Thyroid gland (tissue), 4 donors: ENCODE results near the gene VWC2. TPM values are rescaled to one million over a fixed set of nuclear protein-coding genes. Genes with fewer than 3 reads are reported as not detected.

Source experiments
- DNase-seq, 2 donors: peaks; one replicate each; pipeline ENCODE4 v3.0.0-alpha.2; 2019
- H3K27ac ChIP-seq, 3 donors: fragments of 200-600 bp; sonication (generic); 1 replicate in 2 of 3; 2 replicates in 1 of 3; pipeline ENCODE4 v1.5.1; 2016 to 2019; ENCODE audit warnings: mild to moderate bottlenecking in 1 of 3, moderate library complexity in 1 of 3
- H3K27me3 ChIP-seq: fragments of 200-600 bp; sonication (generic); one replicate; pipeline ENCODE4 v1.5.1; 2019
- H3K36me3 ChIP-seq, 2 donors: fragments of 200-600 bp; sonication (generic); one replicate each; pipeline ENCODE4 v1.5.1; 2016 to 2019
- H3K4me1 ChIP-seq, 2 donors: fragments of 200-600 bp; sonication (generic); one replicate each; pipeline ENCODE4 v1.5.1; 2017 to 2019
- H3K4me3 ChIP-seq, 3 donors: fragments of 200-600 bp; sonication (generic); replicated peaks in 1 of 3; 1 replicate in 2 of 3; 2 replicates in 1 of 3; pipeline ENCODE4 v1.5.1; 2016; ENCODE audit warnings: mild to moderate bottlenecking in 1 of 3
- H3K9me3 ChIP-seq: fragments of 200-600 bp; sonication (generic); one replicate; pipeline ENCODE4 v1.5.1; 2017
- CTCF ChIP-seq, 6 experiments: fragments of 200-600 bp in 3 of 6; fragments of 450-650 bp in 3 of 6; sonication (generic) in 3 of 6; IDR thresholded peaks; one replicate each; pipeline ENCODE4 v1.5.1; 2016 to 2019; ENCODE audit warnings: antibody characterized with exemption in 6 of 6, mild to moderate bottlenecking in 2 of 6, inconsistent platforms in 1 of 6, moderate library complexity in 1 of 6
- POLR2A ChIP-seq, 2 donors: fragments of 450-650 bp; IDR thresholded peaks; one replicate each; pipeline ENCODE4 v1.6.1; 2017; ENCODE audit warnings: antibody characterized with exemption in 2 of 2, mild to moderate bottlenecking in 2 of 2, moderate library complexity in 1 of 2
- WGBS, 2 donors: methylation state at CpG; one replicate each; pipeline ENCODE4 v1.1.5; 2017; 5-methylcytosine and 5-hydroxymethylcytosine counted together
- intact Hi-C: fragments of 100-400 bp; cut with DNase I; formaldehyde crosslinking; loops from one replicate; pipeline ENCODE4 v1.15.1; 2023
- total RNA-seq, 4 donors: library from RNA; depleted of rRNA; stranded (reverse); fragments of >200 nt; gene quantifications; one replicate each; pipeline ENCODE4 v1.2.3, GENCODE V29; 2016

VWC2 gene
- total RNA-seq, 4 donors from 2014 or later, result 0.25 to 0.63 TPM; not detected in 2

- H3K4me3 ChIP-seq, result no peak overlapping the region
- no peaks in the 10 kb centered on the region for H3K27me3 ChIP-seq
- H3K36me3 ChIP-seq, result no peaks in the 10 kb centered on the region
- WGBS, 2 donors, result 77 to 80% methylated on average over 5 of the region's 5 CpGs
- no peaks in the 10 kb centered on the region for H3K4me1 ChIP-seq
- intact Hi-C loops, result no loop called here
- H3K27ac ChIP-seq, result no peak overlapping the region
- TF ChIP-seq POLR2A (IDR thresholded peaks at IDR 0.05), result no peak
- TF ChIP-seq CTCF (IDR thresholded peaks at IDR 0.05), result no peak
- DNase-seq, result no peak
- H3K9me3 ChIP-seq, result no peaks in the 10 kb centered on the region
Measured at GRCh38 chr7:49822856-49823255, 49.4 kb downstream of the VWC2 start.

- 89 to 96% methylated on average over 3 of the region's 3 CpGs for WGBS, 2 donors
- no peak for TF ChIP-seq POLR2A (IDR thresholded peaks at IDR 0.05)
- no peak for TF ChIP-seq CTCF (IDR thresholded peaks at IDR 0.05)
- no peak for DNase-seq
- intact Hi-C loops, result no loop called here
- no peaks in the 10 kb centered on the region for H3K4me1 ChIP-seq
- H3K27ac ChIP-seq, result no peak overlapping the region
- no peaks in the 10 kb centered on the region for H3K27me3 ChIP-seq
- no peak overlapping the region for H3K4me3 ChIP-seq
- H3K36me3 ChIP-seq, result no peaks in the 10 kb centered on the region
- H3K9me3 ChIP-seq, result no peaks in the 10 kb centered on the region
Measured at GRCh38 chr7:49823566-49823965, 50.1 kb downstream of the VWC2 start.

- TF ChIP-seq CTCF (IDR thresholded peaks at IDR 0.05) (no peak), POLR2A (IDR thresholded peaks at IDR 0.05) (no peak)
- no peak for DNase-seq
- no peaks in the 10 kb centered on the region for H3K27me3 ChIP-seq
- no peaks in the 10 kb centered on the region for H3K9me3 ChIP-seq
- peaks cover 0 to 4% of the 10 kb centered on the region in 2 donors for H3K4me1 ChIP-seq
- intact Hi-C loops, result no loop called here
- H3K4me3 ChIP-seq, result no peak overlapping the region
- no peak overlapping the region for H3K27ac ChIP-seq
- H3K36me3 ChIP-seq, result no peaks in the 10 kb centered on the region
- WGBS, 2 donors, result 81 to 85% methylated on average over 13 of the region's 13 CpGs
Measured at GRCh38 chr7:49839863-49840645, 66.6 kb downstream of the VWC2 start.

- intact Hi-C loops, result no loop called here
- H3K4me1 ChIP-seq, result peaks cover 0 to 4% of the 10 kb centered on the region in 2 donors
- no peaks in the 10 kb centered on the region for H3K36me3 ChIP-seq
- no peak overlapping the region for H3K4me3 ChIP-seq
- peak in 1 of 2 donors; percentile 14 for DNase-seq
- WGBS, 2 donors, result 80 to 83% methylated on average over 5 of the region's 5 CpGs
- H3K27me3 ChIP-seq, result no peaks in the 10 kb centered on the region
- H3K27ac ChIP-seq, result no peak overlapping the region
- TF ChIP-seq CTCF (IDR thresholded peaks at IDR 0.05) (no peak), POLR2A (IDR thresholded peaks at IDR 0.05) (no peak)
- H3K9me3 ChIP-seq, result no peaks in the 10 kb centered on the region
Measured at GRCh38 chr7:49840751-49841405, 67.4 kb downstream of the VWC2 start.

- Histone ChIP-seq H3K27ac (no peak overlapping the region), H3K9me3 (no peaks in the 10 kb centered on the region), H3K4me3 (no peak overlapping the region), H3K4me1 (peaks cover 0 to 3% of the 10 kb centered on the region in 2 donors), H3K36me3 (no peaks in the 10 kb centered on the region), H3K27me3 (no peaks in the 10 kb centered on the region)
- whole genome bisulfite sequencing, 2 donors, result 75 to 82% methylated on average over 5 of the region's 5 CpGs
- intact Hi-C loops, result no loop called here
- no peak for DNase-seq
- TF ChIP-seq POLR2A (IDR thresholded peaks at IDR 0.05) (no peak), CTCF (IDR thresholded peaks at IDR 0.05) (no peak)
Measured at GRCh38 chr7:49845626-49846025, 72.2 kb downstream of the VWC2 start.
